Sigmoid colon (tissue), 7 donors: ENCODE data around the gene MYL10. TPM values are rescaled to one million over a fixed set of nuclear protein-coding genes. Genes with fewer than 3 reads are reported as not detected.

ENCODE experiments used
- DNase-seq: peaks from one replicate; pipeline ENCODE4 v3.0.0-alpha.2; 2019
- H3K27ac ChIP-seq, 4 donors: fragments of 200-600 bp; sonication (generic); one replicate each; pipeline ENCODE4 v1.5.1; 2016 to 2019; ENCODE audit warnings: mild to moderate bottlenecking in 1 of 4
- H3K27me3 ChIP-seq, 3 donors: fragments of 200-600 bp; sonication (generic); one replicate each; pipeline ENCODE4 v1.5.1; 2019; ENCODE audit warnings: mild to moderate bottlenecking in 1 of 3
- H3K36me3 ChIP-seq, 4 donors: fragments of 200-600 bp; sonication (generic); one replicate each; pipeline ENCODE4 v1.5.1; 2016 to 2019
- H3K4me1 ChIP-seq, 4 donors: fragments of 200-600 bp; sonication (generic); one replicate each; pipeline ENCODE4 v1.5.1; 2017 to 2019
- H3K4me3 ChIP-seq, 4 donors: fragments of 200-600 bp; sonication (generic); one replicate each; pipeline ENCODE4 v1.5.1; 2017 to 2019; ENCODE audit warnings: mild to moderate bottlenecking in 2 of 4, moderate library complexity in 1 of 4
- H3K9me3 ChIP-seq, 4 donors: fragments of 200-600 bp in 3 of 4; sonication (generic) in 3 of 4; one replicate each; pipeline versions ENCODE4 v1.5.1 to v1.6.1; 2013 to 2019
- EP300 ChIP-seq, 4 donors: sonication (generic); formaldehyde crosslinking; IDR thresholded peaks; one replicate each; pipeline ENCODE4 v1.6.1; 2017; ENCODE audit warnings: antibody characterized with exemption in 4 of 4
- POLR2A ChIP-seq, 2 donors: fragments of 450-650 bp; IDR thresholded peaks; one replicate each; pipeline ENCODE4 v1.6.1; 2016; ENCODE audit warnings: antibody characterized with exemption in 2 of 2, mild to moderate bottlenecking in 2 of 2, moderate library complexity in 2 of 2
- POLR2AphosphoS5 ChIP-seq, 4 donors: sonication (generic); formaldehyde crosslinking; IDR thresholded peaks; one replicate each; pipeline ENCODE4 v1.6.1; 2017; ENCODE audit warnings: antibody characterized with exemption in 4 of 4
- WGBS, 2 donors: extraction: QIAGEN DNeasy Blood & Tissue Kit; methylation state at CpG; one replicate each; pipeline ENCODE4 v1.1.7; 2013; 5-methylcytosine and 5-hydroxymethylcytosine counted together
- intact Hi-C: fragments of 100-400 bp; cut with DNase I; formaldehyde crosslinking; loops from one replicate; pipeline ENCODE4 v1.15.1; 2023
- polyA plus RNA-seq, 3 donors: library from polyadenylated mRNA; stranded (reverse); fragments of 200-250 nt; gene quantifications; one replicate each; pipeline ENCODE4 v1.2.3, GENCODE V29; 2013
- total RNA-seq, 4 donors: library from RNA; depleted of rRNA; stranded (reverse); fragments of >200 nt; gene quantifications; one replicate each; pipeline ENCODE4 v1.1.0, GENCODE V29; 2016
- TF ChIP-seq, protein P1 (sequence below), 4 experiments: fragments of 450-650 bp in 3 of 4; fragments of 200-600 bp in 1 of 4; IDR thresholded peaks; one replicate each; pipeline ENCODE4 v1.5.1; 2016 to 2019; ENCODE audit warnings: antibody characterized with exemption in 4 of 4, mild to moderate bottlenecking in 3 of 4, moderate library complexity in 2 of 4
- donor health status: healthy with polysubstance abuse.
- donor health status: Bipolar disorder and iron deficiency.
- donor health status: healthy.

MYL10 gene
- total and polyA plus RNA-seq, 7 donors = not detected

DNA sequence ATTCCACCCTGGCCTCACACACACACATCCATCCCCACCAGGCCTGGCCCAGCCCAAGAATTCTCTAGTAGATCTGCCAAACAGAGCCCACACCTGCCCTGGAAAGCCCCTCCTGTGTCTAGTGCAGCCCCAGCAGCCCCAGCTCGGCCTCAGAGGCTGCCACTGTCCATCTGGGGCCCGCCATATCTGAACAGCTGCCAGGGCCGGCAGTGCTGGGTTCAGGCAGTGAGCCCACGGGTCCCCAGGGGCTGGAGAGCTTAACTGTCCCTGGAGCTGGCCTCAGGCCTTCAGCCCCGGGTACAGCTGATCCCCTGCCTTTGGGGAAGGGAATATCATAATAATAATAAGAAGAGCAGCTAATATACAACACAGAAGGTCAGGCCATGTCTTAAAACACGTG is 574 bp downstream of the MYL10 start:
- WGBS, 2 donors = 76% methylated on average over 6 of the region's 6 CpGs
- H3K4me1 ChIP-seq = peaks cover 0 to 9% (median 4%) of the 10 kb centered on the region in 4 donors
- DNase-seq = no peak
- peaks cover 0 to 33% (median 0%) of the 10 kb centered on the region in 3 donors for H3K27me3 ChIP-seq
- H3K27ac ChIP-seq = no peak overlapping the region
- H3K4me3 ChIP-seq = no peak overlapping the region
- H3K36me3 ChIP-seq = no peaks in the 10 kb centered on the region
- TF ChIP-seq EP300 (IDR thresholded peaks at IDR 0.05) (no peak), POLR2A (IDR thresholded peaks at IDR 0.05) (no peak), POLR2AphosphoS5 (IDR thresholded peaks at IDR 0.05) (no peak)
- TF ChIP-seq, protein P1, sequence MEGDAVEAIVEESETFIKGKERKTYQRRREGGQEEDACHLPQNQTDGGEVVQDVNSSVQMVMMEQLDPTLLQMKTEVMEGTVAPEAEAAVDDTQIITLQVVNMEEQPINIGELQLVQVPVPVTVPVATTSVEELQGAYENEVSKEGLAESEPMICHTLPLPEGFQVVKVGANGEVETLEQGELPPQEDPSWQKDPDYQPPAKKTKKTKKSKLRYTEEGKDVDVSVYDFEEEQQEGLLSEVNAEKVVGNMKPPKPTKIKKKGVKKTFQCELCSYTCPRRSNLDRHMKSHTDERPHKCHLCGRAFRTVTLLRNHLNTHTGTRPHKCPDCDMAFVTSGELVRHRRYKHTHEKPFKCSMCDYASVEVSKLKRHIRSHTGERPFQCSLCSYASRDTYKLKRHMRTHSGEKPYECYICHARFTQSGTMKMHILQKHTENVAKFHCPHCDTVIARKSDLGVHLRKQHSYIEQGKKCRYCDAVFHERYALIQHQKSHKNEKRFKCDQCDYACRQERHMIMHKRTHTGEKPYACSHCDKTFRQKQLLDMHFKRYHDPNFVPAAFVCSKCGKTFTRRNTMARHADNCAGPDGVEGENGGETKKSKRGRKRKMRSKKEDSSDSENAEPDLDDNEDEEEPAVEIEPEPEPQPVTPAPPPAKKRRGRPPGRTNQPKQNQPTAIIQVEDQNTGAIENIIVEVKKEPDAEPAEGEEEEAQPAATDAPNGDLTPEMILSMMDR (IDR thresholded peaks at IDR 0.05) = no peak
- intact Hi-C loops = no loop called here
- H3K9me3 ChIP-seq = no peaks in the 10 kb centered on the region

DNA sequence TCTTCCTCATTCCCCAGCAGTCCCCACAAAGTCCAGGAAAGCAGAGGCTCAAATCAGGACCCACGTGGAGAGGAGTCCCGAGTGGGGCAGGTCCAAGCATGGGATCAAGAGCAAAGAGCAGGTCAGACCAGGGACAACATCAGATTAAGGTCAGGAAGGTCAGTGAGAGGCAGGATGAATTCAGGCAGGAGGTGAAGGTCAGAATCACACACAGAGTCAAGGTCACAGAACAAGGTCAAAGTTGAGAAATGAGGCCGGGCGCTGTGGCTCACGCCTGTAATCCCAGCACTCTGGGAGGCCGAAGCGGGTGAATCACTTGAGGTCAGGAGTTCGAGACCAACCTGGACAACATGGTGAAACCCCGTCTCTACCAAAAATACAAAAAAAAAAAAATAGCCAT is 2.3 kb downstream of the MYL10 start:
- 86 to 88% methylated on average over 9 of the region's 9 CpGs for WGBS, 2 donors
- no peak for DNase-seq
- H3K9me3 ChIP-seq = no peaks in the 10 kb centered on the region

DNA sequence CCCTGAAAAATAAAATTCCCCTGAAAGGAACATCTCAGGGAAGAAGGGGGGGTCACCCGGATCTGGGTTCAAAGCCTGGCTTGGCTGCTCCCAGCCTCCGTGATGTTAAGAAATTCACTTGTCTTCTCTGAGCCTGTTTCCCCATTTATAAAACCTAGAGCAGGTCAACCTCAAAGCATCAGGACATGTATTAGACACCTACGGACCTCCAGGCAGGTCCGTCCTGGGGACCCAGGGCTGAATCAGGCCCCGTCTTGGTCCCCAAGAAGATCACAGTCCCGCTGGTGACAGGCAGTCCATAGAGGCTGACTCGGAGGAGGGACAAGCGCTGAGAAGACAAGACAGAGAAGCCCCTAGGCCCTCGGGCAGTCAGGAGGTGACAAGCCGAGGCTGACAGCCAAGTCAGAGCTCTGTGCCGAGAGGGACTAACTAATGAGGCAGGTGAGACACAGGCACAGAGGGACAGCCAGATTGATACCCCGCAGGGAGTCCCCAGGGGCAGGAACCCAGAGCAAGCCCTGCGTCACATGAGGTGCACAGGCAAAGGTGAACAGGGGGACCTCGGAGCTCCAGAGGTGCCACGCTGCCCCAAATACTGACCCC is 2.9 kb downstream of the MYL10 start:
- Histone ChIP-seq H3K27ac (no peak overlapping the region), H3K4me1 (peaks cover 0 to 9% (median 4%) of the 10 kb centered on the region in 4 donors), H3K9me3 (no peaks in the 10 kb centered on the region), H3K27me3 (peaks cover 0 to 31% (median 0%) of the 10 kb centered on the region in 3 donors), H3K4me3 (no peak overlapping the region), H3K36me3 (no peaks in the 10 kb centered on the region)
- TF ChIP-seq, protein P1 (IDR thresholded peaks at IDR 0.05) = no peak
- TF ChIP-seq EP300 (IDR thresholded peaks at IDR 0.05) (no peak), POLR2AphosphoS5 (IDR thresholded peaks at IDR 0.05) (no peak), POLR2A (IDR thresholded peaks at IDR 0.05) (no peak)
- 82 to 83% methylated on average over 15 of the region's 15 CpGs for WGBS, 2 donors
- no peak for DNase-seq
- intact Hi-C loops = no loop called here

More for the DNA sequence above, 2.3 kb downstream of the MYL10 start:
- Histone ChIP-seq H3K27me3 (peaks cover 0 to 33% (median 0%) of the 10 kb centered on the region in 3 donors), H3K4me3 (no peak overlapping the region), H3K4me1 (peaks cover 0 to 9% (median 4%) of the 10 kb centered on the region in 4 donors), H3K36me3 (no peaks in the 10 kb centered on the region), H3K27ac (no peak overlapping the region)
- TF ChIP-seq POLR2A (IDR thresholded peaks at IDR 0.05) = no peak
- no peak for TF ChIP-seq POLR2AphosphoS5 (IDR thresholded peaks at IDR 0.05)
- TF ChIP-seq EP300 (IDR thresholded peaks at IDR 0.05) = no peak
- TF ChIP-seq, protein P1 (IDR thresholded peaks at IDR 0.05) = no peak
- intact Hi-C loops = no loop called here

DNA sequence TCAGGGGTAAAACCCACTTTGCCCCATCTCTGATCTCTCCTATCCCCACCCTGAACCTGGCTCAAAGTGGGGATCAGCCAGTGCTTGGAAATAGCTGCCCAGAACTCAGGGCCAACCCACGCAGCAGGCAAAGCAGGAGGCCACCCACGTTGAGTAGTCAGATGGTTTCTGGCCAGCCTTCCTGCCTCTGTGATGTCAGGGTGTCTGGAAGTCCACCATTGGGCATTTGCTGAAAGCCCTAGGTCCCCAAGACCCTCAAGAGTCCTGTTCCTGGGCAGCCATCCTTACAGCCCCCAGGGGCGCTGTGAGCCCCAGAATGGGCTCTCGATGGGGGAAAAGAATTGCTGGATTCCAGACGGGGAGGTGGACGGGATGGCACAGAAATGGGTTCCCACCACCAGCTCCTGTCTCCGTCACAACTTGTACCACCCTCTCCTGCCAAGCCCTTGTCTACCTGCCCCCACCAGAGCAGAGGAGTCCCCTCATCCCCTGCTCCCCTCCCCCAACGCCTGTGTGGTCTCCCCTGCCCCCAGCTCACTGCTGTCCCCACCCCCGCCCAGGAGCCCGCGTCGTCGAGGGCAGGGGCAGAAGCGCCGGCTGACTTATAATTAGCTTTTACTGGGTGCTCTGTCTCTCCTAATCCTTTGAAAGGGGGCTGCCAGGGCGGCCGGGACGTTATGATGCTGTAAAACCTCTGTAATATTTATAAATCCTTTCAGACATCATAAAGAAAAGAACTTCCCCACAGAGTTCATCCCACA is 3.9 kb downstream of the MYL10 start:
- WGBS, 2 donors = 14 to 17% methylated on average over 18 of the region's 18 CpGs
- H3K36me3 ChIP-seq = no peaks in the 10 kb centered on the region
- no peaks in the 10 kb centered on the region for H3K9me3 ChIP-seq
- intact Hi-C loops = no loop called here
- H3K27ac ChIP-seq = no peak overlapping the region
- TF ChIP-seq POLR2A (IDR thresholded peaks at IDR 0.05) = no peak
- peaks cover 0 to 9% (median 4%) of the 10 kb centered on the region in 4 donors for H3K4me1 ChIP-seq
- peaks cover 0 to 30% (median 0%) of the 10 kb centered on the region in 3 donors for H3K27me3 ChIP-seq
- H3K4me3 ChIP-seq = no peak overlapping the region
- DNase-seq = no peak

GRCh38 chr7:101624246-101625001 is 4.7 kb downstream of the MYL10 start:
- H3K27me3 ChIP-seq = peaks cover 0 to 30% (median 0%) of the 10 kb centered on the region in 3 donors
- no peaks in the 10 kb centered on the region for H3K36me3 ChIP-seq
- H3K9me3 ChIP-seq = no peaks in the 10 kb centered on the region
- no peak overlapping the region for H3K4me3 ChIP-seq
- TF ChIP-seq, protein P1 (IDR thresholded peaks at IDR 0.05) = no peak
- TF ChIP-seq POLR2AphosphoS5 (IDR thresholded peaks at IDR 0.05) = no peak
- no peak for TF ChIP-seq POLR2A (IDR thresholded peaks at IDR 0.05)
- no peak for TF ChIP-seq EP300 (IDR thresholded peaks at IDR 0.05)
- peaks cover 0 to 9% (median 4%) of the 10 kb centered on the region in 4 donors for H3K4me1 ChIP-seq
- 66 to 76% methylated on average over 23 of the region's 23 CpGs for WGBS, 2 donors
- DNase-seq = no peak
- H3K27ac ChIP-seq = no peak overlapping the region
- intact Hi-C loops = no loop called here
